Activated CD4-positive, alpha-beta T cell treated with anti-CD3 and anti-CD28 coated beads for 48 hours (primary cell): Measurements from ENCODE around the gene ODF2L.

Source experiments
- DNase-seq: peaks from one replicate; pipeline ENCODE4 v3.0.0-alpha.2; 2020

ODF2L gene

GRCh38 chr1:86305731-86306130 is 90.4 kb downstream of the ODF2L start:
- DNase-seq = no peak

GRCh38 chr1:86303041-86303690 is 93.0 kb downstream of the ODF2L start:
- DNase-seq = no peak
